Cerebellar cortex (tissue), 1 donor: Measurements from ENCODE around the gene WASHC2A.
"Not testable (repeated sequence)": the region's sequence is repeated elsewhere in the genome, so short reads cannot be mapped to it uniquely, and the experiment has no call there.

Source experiments
- DNase-seq: peaks from one replicate; pipeline ENCODE4 v3.0.0-alpha.2; 2015; ENCODE audit warnings: low spot score

WASHC2A gene

GRCh38 chr10:50061548-50061947 lies 6.2 kb upstream of the WASHC2A start:
- not testable (repeated sequence) for DNase-seq

GRCh38 chr10:50063100-50063499 lies 4.7 kb upstream of the WASHC2A start:
- no peak for DNase-seq

- not testable (repeated sequence) for DNase-seq
Measured at GRCh38 chr10:50068352-50068659, 552 bp downstream of the WASHC2A start.

GRCh38 chr10:50075139-50075538 lies 7.4 kb downstream of the WASHC2A start:
- not testable (repeated sequence) for DNase-seq

GRCh38 chr10:50075544-50075943 lies 7.8 kb downstream of the WASHC2A start:
- DNase-seq, result not testable (repeated sequence)

- not testable (repeated sequence) for DNase-seq
Measured at GRCh38 chr10:50091304-50091703, 23.6 kb downstream of the WASHC2A start.

- not testable (repeated sequence) for DNase-seq
Measured at GRCh38 chr10:50092928-50093327, 25.2 kb downstream of the WASHC2A start.

- DNase-seq, result not testable (repeated sequence)
Measured at GRCh38 chr10:50094630-50095029, 26.9 kb downstream of the WASHC2A start.

- DNase-seq, result not testable (repeated sequence)
Measured at GRCh38 chr10:50095402-50095801, 27.6 kb downstream of the WASHC2A start.

- not testable (repeated sequence) for DNase-seq
Measured at GRCh38 chr10:50096722-50097121, 29.0 kb downstream of the WASHC2A start.

GRCh38 chr10:50098645-50099044 lies 30.9 kb downstream of the WASHC2A start:
- not testable (repeated sequence) for DNase-seq

- not testable (repeated sequence) for DNase-seq
Measured at GRCh38 chr10:50101139-50101582, 33.4 kb downstream of the WASHC2A start.

GRCh38 chr10:50101747-50102146 lies 34.0 kb downstream of the WASHC2A start:
- DNase-seq, result not testable (repeated sequence)

- DNase-seq, result not testable (repeated sequence)
Measured at GRCh38 chr10:50102267-50102666, 34.5 kb downstream of the WASHC2A start.

- not testable (repeated sequence) for DNase-seq
Measured at GRCh38 chr10:50108999-50109698, 41.4 kb downstream of the WASHC2A start.

- DNase-seq, result not testable (repeated sequence)
Measured at GRCh38 chr10:50112419-50113112, 44.8 kb downstream of the WASHC2A start.

GRCh38 chr10:50126765-50127164 lies 59.0 kb downstream of the WASHC2A start:
- DNase-seq, result not testable (repeated sequence)

- not testable (repeated sequence) for DNase-seq
Measured at GRCh38 chr10:50127770-50128292, 60.1 kb downstream of the WASHC2A start.

- DNase-seq, result not testable (repeated sequence)
Measured at GRCh38 chr10:50131245-50131965, 63.7 kb downstream of the WASHC2A start.

GRCh38 chr10:50132322-50132721 lies 64.6 kb downstream of the WASHC2A start:
- DNase-seq, result not testable (repeated sequence)

- DNase-seq, result not testable (repeated sequence)
Measured at GRCh38 chr10:50132841-50133240, 65.1 kb downstream of the WASHC2A start.

GRCh38 chr10:50143512-50144174 lies 75.9 kb downstream of the WASHC2A start:
- not testable (repeated sequence) for DNase-seq
